Choroid plexus epithelial cell (primary cell): ENCODE measurements around the gene MKX.

ENCODE experiments used
- DNase-seq: peaks from one replicate; pipeline ENCODE4 v3.0.0-alpha.2; 2010; ENCODE audit warnings: low read depth
- H3K4me3 ChIP-seq: 2 replicates; pipeline ENCODE4 v1.5.1; 2011; ENCODE audit warnings: low read depth, mild to moderate bottlenecking, control low read depth, low read length, moderate library complexity
- TF ChIP-seq, protein P1 (sequence below): conservative IDR thresholded peaks from 2 replicates; pipeline ENCODE4 v1.5.1; 2011; ENCODE audit warnings: low read depth, mild to moderate bottlenecking, control low read depth, inconsistent platforms, low read length, moderate library complexity

The MKX gene

DNA sequence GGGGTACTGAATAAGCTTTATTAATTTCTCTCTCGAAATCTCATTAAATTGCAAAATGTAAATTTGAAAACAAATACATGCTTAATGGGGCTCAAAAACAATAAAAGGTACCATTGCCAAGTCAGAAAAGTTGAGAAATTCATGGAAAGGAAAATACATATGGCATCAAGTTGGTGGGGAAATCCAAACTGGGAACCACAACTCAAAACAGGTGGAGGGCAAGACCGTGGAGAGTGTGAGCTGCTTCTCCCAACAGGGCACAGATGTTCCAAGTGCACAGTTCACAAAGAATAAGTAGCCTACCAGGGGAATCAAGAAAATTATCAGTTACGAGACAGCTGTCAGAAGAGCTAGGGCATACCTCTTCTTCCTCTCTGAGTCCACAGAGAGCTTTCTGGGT, 26.6 kb downstream of the MKX start:
- no peak overlapping the region for H3K4me3 ChIP-seq
- TF ChIP-seq, protein P1, sequence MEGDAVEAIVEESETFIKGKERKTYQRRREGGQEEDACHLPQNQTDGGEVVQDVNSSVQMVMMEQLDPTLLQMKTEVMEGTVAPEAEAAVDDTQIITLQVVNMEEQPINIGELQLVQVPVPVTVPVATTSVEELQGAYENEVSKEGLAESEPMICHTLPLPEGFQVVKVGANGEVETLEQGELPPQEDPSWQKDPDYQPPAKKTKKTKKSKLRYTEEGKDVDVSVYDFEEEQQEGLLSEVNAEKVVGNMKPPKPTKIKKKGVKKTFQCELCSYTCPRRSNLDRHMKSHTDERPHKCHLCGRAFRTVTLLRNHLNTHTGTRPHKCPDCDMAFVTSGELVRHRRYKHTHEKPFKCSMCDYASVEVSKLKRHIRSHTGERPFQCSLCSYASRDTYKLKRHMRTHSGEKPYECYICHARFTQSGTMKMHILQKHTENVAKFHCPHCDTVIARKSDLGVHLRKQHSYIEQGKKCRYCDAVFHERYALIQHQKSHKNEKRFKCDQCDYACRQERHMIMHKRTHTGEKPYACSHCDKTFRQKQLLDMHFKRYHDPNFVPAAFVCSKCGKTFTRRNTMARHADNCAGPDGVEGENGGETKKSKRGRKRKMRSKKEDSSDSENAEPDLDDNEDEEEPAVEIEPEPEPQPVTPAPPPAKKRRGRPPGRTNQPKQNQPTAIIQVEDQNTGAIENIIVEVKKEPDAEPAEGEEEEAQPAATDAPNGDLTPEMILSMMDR, result no peak
- DNase-seq, result no peak

DNA sequence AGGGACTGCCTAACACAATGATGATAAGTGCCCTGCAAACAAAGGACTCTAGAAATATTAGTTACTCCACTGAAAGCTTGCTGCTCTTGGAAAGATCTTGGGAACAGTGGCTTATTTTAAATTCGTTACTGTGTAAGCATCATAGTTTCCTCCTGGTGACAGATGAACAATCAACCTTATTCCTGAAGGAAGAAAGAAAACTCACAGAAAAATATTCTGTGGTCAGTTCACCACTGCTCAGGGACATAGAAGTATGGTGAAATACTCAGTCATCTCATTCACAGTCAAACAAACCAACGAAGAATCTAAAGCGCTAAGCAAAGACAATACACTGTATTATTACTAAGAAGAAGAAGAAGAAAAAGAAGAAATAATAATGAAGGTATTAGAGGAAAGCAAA, 27.8 kb downstream of the MKX start:
- TF ChIP-seq, protein P1, result no peak

DNA sequence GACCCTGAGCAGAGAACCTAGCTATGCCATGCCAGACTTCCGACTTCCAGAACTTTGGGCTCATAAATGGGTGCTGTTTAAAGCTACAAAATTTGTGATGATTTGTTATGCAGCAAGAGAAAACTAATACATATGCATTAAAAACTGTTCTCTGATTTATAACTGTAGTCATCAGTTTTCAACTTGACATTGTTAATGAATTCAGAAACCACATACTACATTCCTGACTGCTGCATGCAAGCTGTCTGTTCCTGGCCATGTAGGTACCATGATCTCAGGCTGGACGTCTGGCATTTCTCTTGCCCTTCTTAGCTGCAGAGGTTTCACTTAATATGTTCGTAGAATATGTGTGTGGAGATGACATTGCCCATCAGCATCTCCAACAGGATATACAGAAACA, 28.4 kb downstream of the MKX start:
- no peak for DNase-seq
- H3K4me3 ChIP-seq, result no peak overlapping the region
- TF ChIP-seq, protein P1, result no peak

More for the DNA sequence above, 27.8 kb downstream of the MKX start:
- no peak overlapping the region for H3K4me3 ChIP-seq
- DNase-seq, result no peak

DNA sequence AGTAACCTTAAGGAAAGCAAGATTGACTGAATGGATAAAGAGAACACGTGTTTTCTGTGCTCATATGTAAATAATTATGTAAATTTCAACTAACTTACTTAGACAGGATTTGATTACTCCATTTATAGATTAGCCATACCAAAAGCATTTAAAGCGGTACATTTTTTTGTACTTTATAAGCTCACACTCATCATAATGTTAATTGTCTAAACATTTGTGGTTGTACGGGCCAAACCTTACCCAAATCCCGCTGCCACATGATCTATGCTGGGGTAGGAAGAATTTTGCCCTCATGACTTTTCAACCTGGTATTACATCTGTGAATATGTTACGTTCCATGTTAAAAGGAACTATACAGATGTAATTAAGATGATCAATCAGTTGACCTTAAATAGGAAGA, 29.1 kb downstream of the MKX start:
- DNase-seq, result no peak
- TF ChIP-seq, protein P1, result no peak
- H3K4me3 ChIP-seq, result no peak overlapping the region

DNA sequence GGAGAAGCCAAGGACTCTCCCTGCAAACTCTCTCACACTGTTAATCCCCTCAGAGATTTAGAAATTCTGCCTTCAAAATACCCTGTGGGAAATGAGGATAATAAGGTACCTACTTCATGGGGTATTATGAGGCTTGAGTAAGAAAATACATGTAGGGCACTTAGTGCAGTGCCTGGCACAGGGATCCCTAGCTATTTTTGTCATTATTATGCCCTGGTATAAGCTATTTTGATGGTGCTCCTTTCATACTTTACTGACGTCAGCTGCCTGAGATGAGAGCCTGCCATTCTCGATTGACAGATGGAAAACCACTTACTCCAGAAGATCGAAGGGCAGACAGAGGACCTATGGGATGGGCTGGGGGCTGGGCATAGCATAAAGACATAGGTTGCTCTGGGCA, 30.1 kb downstream of the MKX start:
- no peak overlapping the region for H3K4me3 ChIP-seq
- TF ChIP-seq, protein P1, result no peak

DNA sequence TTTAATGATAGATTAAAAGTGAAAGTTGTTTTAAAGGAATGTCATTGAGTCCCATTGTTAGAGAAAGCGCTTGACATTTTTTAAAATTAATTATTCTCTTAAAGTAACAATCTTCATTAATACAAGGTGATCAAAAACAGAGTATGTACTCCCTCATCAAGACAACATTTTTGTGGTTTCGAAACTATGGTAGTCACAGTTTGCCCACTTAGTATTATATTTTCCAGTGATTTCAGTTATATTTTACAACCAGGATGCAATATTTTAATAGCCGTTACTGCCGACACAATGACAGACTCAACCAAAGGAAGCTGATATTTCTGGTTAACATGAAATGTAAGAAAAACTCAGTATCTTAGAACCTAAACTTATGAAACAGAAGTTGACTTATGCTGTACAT, 31.3 kb downstream of the MKX start:
- H3K4me3 ChIP-seq, result no peak overlapping the region
- DNase-seq, result no peak
- TF ChIP-seq, protein P1, result no peak

More for the DNA sequence above, 30.1 kb downstream of the MKX start:
- DNase-seq, result no peak

DNA sequence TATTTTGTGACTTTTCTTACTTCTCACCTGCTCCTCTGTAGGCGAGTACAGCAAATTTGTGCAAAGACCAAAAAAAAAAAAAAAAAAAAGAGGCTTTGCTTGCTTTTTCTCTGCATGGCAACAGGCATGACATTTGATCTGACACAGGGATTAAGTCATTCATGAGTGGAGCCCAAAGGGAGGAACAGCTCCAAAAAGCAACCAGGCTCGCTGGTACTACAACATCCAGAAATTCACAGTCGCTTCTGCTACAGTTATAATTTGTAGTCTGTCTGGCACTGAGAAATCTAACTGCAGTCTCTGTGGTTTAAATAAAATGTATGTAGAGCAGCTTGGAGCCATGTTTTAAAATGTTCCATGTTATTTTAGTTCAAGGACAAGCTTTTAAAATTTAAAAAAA, 31.7 kb downstream of the MKX start:
- H3K4me3 ChIP-seq, result no peak overlapping the region
- no peak for DNase-seq
- TF ChIP-seq, protein P1, result no peak
